ENCODE data around the gene EID3.

The EID3 gene

GRCh38 chr12:104290320-104290719 lies 13.2 kb upstream of the EID3 start:
- TF ChIP-seq, protein P1, sequence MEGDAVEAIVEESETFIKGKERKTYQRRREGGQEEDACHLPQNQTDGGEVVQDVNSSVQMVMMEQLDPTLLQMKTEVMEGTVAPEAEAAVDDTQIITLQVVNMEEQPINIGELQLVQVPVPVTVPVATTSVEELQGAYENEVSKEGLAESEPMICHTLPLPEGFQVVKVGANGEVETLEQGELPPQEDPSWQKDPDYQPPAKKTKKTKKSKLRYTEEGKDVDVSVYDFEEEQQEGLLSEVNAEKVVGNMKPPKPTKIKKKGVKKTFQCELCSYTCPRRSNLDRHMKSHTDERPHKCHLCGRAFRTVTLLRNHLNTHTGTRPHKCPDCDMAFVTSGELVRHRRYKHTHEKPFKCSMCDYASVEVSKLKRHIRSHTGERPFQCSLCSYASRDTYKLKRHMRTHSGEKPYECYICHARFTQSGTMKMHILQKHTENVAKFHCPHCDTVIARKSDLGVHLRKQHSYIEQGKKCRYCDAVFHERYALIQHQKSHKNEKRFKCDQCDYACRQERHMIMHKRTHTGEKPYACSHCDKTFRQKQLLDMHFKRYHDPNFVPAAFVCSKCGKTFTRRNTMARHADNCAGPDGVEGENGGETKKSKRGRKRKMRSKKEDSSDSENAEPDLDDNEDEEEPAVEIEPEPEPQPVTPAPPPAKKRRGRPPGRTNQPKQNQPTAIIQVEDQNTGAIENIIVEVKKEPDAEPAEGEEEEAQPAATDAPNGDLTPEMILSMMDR (IDR thresholded peaks at IDR 0.05; ENCODE audit: low read depth, low read length), result no peak
- peak in 1 of 2 donors; percentile 18 for DNase-seq (ENCODE audit: low read depth in 2 of 2)
- peak overlapping the region; percentile 12 to 84 for H3K4me3 ChIP-seq (replicated peaks in 1 of 2; ENCODE audit: low read depth in 2 of 2, low read length in 2 of 2)

GRCh38 chr12:104290855-104291254 lies 12.7 kb upstream of the EID3 start:
- TF ChIP-seq, protein P1 (IDR thresholded peaks at IDR 0.05; ENCODE audit: low read depth, low read length), result no peak
- peak overlapping the region in 1 of 2 donors; percentile 28 for H3K4me3 ChIP-seq (replicated peaks in 1 of 2; ENCODE audit: low read depth in 2 of 2, low read length in 2 of 2)
- peak in 1 of 2 donors; percentile 26 for DNase-seq (ENCODE audit: low read depth in 2 of 2)

DNA sequence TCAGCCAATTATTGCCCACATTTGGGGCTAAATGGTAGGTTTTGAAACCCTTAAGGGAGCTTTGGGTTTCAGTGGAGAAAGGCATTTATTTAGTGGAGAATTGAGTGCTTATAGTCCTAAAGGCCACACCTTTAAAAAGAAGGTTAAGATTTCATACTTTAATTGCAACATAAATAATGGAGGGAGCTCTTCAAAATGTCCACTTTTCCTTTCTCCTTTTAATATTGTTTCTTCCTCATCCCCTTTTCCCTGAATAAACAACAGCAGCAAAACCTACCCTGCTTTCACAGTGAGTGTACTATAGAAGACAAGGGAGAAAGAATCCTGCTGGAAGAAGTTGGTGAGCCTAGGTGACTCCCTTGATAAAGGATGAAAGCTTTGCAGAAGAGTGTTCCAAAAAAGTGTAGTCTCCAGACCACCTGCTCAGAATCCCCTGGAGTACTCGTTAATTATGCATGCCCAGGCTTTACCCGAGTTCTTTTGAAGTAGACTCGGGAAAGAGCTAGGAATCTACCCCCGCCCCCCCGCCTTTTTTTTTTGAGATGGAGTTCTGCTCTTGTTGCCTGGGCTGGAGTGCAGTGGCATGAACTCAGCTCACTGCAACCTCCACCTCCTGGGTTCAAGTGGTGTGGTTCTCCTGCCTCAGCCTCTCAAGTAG lies 11.5 kb upstream of the EID3 start:
- peak in 1 of 2 donors; percentile 15 for DNase-seq (ENCODE audit: low read depth in 2 of 2)
- H3K4me3 ChIP-seq (replicated peaks in 1 of 2; ENCODE audit: low read depth in 2 of 2, low read length in 2 of 2), result peak overlapping the region in 1 of 2 donors; percentile 22
- TF ChIP-seq, protein P1 (IDR thresholded peaks at IDR 0.05; ENCODE audit: low read depth, low read length), result no peak

- H3K4me3 ChIP-seq (replicated peaks in 1 of 2; ENCODE audit: low read depth in 2 of 2, low read length in 2 of 2), result peak overlapping the region in 1 of 2 donors; percentile 19
- peak; percentile 48 to 63 for DNase-seq (ENCODE audit: low read depth in 2 of 2)
- TF ChIP-seq, protein P1 (IDR thresholded peaks at IDR 0.05; ENCODE audit: low read depth, low read length), result no peak
These were observed 10.4 kb upstream of the EID3 start for GRCh38 chr12:104292872-104293794.

GRCh38 chr12:104294158-104294859 lies 9.2 kb upstream of the EID3 start:
- TF ChIP-seq, protein P1 (IDR thresholded peaks at IDR 0.05; ENCODE audit: low read depth, low read length), result peak; percentile 47
- peak; percentile 61 to 69 for DNase-seq (ENCODE audit: low read depth in 2 of 2)
- peak overlapping the region in 1 of 2 donors; percentile 11 for H3K4me3 ChIP-seq (replicated peaks in 1 of 2; ENCODE audit: low read depth in 2 of 2, low read length in 2 of 2)

- peak overlapping the region in 1 of 2 donors; percentile 26 for H3K4me3 ChIP-seq (replicated peaks in 1 of 2; ENCODE audit: low read depth in 2 of 2, low read length in 2 of 2)
- DNase-seq (ENCODE audit: low read depth in 2 of 2), result peak in 1 of 2 donors; percentile 21
- TF ChIP-seq, protein P1 (IDR thresholded peaks at IDR 0.05; ENCODE audit: low read depth, low read length), result no peak
These were observed 8.4 kb upstream of the EID3 start for GRCh38 chr12:104294927-104295668.
